ENCODE data around the gene RCN2. TPM values are rescaled to one million over a fixed set of nuclear protein-coding genes. Genes with fewer than 3 reads are reported as not detected.
A peak's percentile ranks its signal among the peaks of the same experiment; 100 is the strongest.

Gene RCN2
- total and polyA plus RNA-seq, 2 of the 13 experiments (the other 11 are each of a cell fraction or from before 2014, with no cell fraction given): 84.4 to 89.0 TPM

DNA sequence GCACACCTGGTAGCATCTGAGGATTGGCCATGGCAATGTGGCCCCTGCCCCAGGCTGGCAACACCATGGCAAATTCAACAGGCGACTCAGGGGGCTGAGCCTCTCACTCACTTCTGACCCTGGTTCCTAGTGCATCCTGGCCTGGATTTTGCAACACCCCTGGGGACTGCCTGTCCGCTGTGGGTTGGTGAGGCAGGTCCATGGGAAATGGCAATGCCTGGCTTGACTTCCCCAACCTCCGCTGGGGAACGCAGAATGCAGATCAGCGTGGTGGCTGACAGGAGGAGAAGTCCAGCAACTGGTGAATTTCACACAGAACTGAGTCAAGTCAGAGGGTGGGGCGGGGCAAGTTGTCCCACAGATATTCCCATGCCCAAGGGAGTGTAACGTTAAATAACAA is 59.5 kb downstream of the RCN2 start:
- H3K9me3 ChIP-seq (ENCODE audit: low read length): no peaks in the 10 kb centered on the region
- intact Hi-C loops (cut with micrococcal nuclease; ENCODE audit: unreplicated experiment): no loop called here
- no peak overlapping the region for H2AFZ ChIP-seq (ENCODE audit: low read length)
- in situ Hi-C loops (cut with HindIII; ENCODE audit: extremely low pct_ligation_motif_present, low pct_unique_long_range_greater_than_20kb): no loop called here
- H3K9ac ChIP-seq (ENCODE audit: insufficient read depth, low read depth, low read length): no peak overlapping the region
- FAIRE-seq (no peak), ATAC-seq (no peak), DNase-seq (ENCODE audit: low spot score) (no peak)
- H3K4me1 ChIP-seq (ENCODE audit: insufficient read depth, low read length): no peaks in the 10 kb centered on the region; the same call in 1 of the 2 replicates
- peaks cover 6 to 55% of the 10 kb centered on the region in 2 experiments; a peak in 4 of 5 replicates for H3K27me3 ChIP-seq (ENCODE audit: control insufficient read depth in 1 of 2, insufficient read depth in 2 of 2, low read length in 2 of 2)
- H3K36me3 ChIP-seq (replicated peaks in 1 of 2; ENCODE audit: control insufficient read depth in 1 of 2, insufficient read depth in 2 of 2, low read length in 2 of 2): no peaks in the 10 kb centered on the region
- H3K4me3 ChIP-seq (replicated peaks in 1 of 3; ENCODE audit: insufficient read depth in 1 of 3, low read depth in 2 of 3, low read length in 3 of 3): no peak overlapping the region
- TF ChIP-seq, protein P1, sequence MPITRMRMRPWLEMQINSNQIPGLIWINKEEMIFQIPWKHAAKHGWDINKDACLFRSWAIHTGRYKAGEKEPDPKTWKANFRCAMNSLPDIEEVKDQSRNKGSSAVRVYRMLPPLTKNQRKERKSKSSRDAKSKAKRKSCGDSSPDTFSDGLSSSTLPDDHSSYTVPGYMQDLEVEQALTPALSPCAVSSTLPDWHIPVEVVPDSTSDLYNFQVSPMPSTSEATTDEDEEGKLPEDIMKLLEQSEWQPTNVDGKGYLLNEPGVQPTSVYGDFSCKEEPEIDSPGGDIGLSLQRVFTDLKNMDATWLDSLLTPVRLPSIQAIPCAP (CRISPR knock-in tag; IDR thresholded peaks at IDR 0.05; ENCODE audit: low read depth): no peak
- no peak for TF ChIP-seq ZNF530 (CRISPR knock-in tag; IDR thresholded peaks at IDR 0.05; ENCODE audit: low read depth)
- no TSS peak for BruUV-seq (replicated peaks)
- 35% methylated on average over 7 of the region's 7 CpGs for WGBS (ENCODE audit: low lambda C conversion rate)
- H3K79me2 ChIP-seq (ENCODE audit: insufficient read depth, low read length): no peaks in the 10 kb centered on the region
- H4K20me1 ChIP-seq (ENCODE audit: insufficient read depth, low read length): no peaks in the 10 kb centered on the region
- POLR2A ChIA-PET: no interaction called here
- no peak overlapping the region for H3K4me2 ChIP-seq (ENCODE audit: low read depth, low read length)
- CTCF ChIA-PET (ENCODE audit: low intra/inter-chr PET ratio, low total read pairs): no interaction called here
- H3K27ac ChIP-seq (ENCODE audit: extremely low read length, insufficient read depth, low read length): no peak overlapping the region

DNA sequence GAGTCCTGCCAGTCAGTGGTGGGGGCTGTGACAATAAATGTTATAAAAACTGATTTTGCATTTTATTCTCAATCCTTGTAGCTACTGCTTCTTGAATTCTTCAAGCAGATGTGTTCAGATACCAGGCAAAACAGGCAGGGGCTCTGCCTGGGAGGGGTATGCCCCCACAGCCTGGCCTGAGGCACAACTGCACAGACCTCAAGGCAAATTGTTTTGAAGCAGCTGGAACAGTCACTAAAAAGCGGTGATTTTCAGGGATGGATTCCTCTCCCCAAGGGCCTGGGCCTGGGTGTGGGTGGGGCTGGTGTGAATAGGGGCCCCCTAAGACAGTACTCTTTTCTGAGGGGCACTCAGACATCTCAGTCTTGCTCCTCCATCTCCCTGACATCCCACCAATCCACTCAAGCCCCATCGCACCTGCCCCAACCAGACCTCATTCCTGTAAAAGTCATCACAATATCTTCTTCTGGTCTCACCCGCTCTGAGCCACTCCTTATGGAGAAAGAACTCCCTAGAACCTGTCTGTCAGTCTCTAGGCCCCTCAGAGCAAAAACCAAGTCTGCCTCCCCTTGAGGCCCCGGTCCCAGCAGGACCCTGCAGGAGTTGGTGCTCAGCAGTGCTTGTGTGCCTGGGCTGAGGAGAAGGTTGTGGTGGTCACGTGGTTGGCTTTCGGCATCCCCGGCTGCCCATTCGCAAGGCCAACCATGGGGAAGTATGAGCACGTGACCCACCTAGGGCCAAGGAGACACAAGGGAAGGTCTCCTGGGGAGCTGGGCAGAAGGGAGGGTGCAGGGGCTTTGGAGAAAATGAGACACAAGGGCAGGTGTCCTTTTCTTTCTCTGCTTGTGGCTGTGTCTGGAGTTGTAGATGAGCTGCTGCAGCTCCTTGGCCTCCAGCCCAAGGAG is 60.4 kb downstream of the RCN2 start:
- CTCF ChIA-PET (ENCODE audit: low intra/inter-chr PET ratio, low total read pairs): no interaction called here
- Histone ChIP-seq H3K4me2 (ENCODE audit: low read depth, low read length) (no peak overlapping the region), H3K4me1 (ENCODE audit: insufficient read depth, low read length) (no peaks in the 10 kb centered on the region; the same call in 1 of the 2 replicates), H3K36me3 (replicated peaks in 1 of 2; ENCODE audit: control insufficient read depth in 1 of 2, insufficient read depth in 2 of 2, low read length in 2 of 2) (no peaks in the 10 kb centered on the region), H3K9ac (ENCODE audit: insufficient read depth, low read depth, low read length) (no peak overlapping the region), H3K9me3 (ENCODE audit: low read length) (no peaks in the 10 kb centered on the region), H2AFZ (ENCODE audit: low read length) (no peak overlapping the region), H3K27me3 (ENCODE audit: control insufficient read depth in 1 of 2, insufficient read depth in 2 of 2, low read length in 2 of 2) (peaks cover 8 to 61% of the 10 kb centered on the region in 2 experiments; a peak in 4 of 5 replicates), H3K4me3 (replicated peaks in 1 of 3; ENCODE audit: insufficient read depth in 1 of 3, low read depth in 2 of 3, low read length in 3 of 3) (no peak overlapping the region), H3K79me2 (ENCODE audit: insufficient read depth, low read length) (no peaks in the 10 kb centered on the region), H3K27ac (ENCODE audit: extremely low read length, insufficient read depth, low read length) (no peak overlapping the region), H4K20me1 (ENCODE audit: insufficient read depth, low read length) (no peaks in the 10 kb centered on the region)
- WGBS (ENCODE audit: low lambda C conversion rate): 54% methylated on average over 3 of the region's 9 CpGs
- POLR2A ChIA-PET: no interaction called here
- FAIRE-seq (no peak), DNase-seq (ENCODE audit: low spot score) (no peak), ATAC-seq (no peak)
- no peak for TF ChIP-seq ZNF543 (CRISPR knock-in tag; IDR thresholded peaks at IDR 0.05)
- TF ChIP-seq RAD51 (IDR thresholded peaks at IDR 0.05; ENCODE audit: borderline replicate concordance): peak; percentile 53; the same call in 1 of the 2 replicates
- TF ChIP-seq, protein P2, sequence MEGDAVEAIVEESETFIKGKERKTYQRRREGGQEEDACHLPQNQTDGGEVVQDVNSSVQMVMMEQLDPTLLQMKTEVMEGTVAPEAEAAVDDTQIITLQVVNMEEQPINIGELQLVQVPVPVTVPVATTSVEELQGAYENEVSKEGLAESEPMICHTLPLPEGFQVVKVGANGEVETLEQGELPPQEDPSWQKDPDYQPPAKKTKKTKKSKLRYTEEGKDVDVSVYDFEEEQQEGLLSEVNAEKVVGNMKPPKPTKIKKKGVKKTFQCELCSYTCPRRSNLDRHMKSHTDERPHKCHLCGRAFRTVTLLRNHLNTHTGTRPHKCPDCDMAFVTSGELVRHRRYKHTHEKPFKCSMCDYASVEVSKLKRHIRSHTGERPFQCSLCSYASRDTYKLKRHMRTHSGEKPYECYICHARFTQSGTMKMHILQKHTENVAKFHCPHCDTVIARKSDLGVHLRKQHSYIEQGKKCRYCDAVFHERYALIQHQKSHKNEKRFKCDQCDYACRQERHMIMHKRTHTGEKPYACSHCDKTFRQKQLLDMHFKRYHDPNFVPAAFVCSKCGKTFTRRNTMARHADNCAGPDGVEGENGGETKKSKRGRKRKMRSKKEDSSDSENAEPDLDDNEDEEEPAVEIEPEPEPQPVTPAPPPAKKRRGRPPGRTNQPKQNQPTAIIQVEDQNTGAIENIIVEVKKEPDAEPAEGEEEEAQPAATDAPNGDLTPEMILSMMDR (CRISPR knock-in tag; IDR thresholded peaks at IDR 0.05): no peak
- TF ChIP-seq, protein P3, sequence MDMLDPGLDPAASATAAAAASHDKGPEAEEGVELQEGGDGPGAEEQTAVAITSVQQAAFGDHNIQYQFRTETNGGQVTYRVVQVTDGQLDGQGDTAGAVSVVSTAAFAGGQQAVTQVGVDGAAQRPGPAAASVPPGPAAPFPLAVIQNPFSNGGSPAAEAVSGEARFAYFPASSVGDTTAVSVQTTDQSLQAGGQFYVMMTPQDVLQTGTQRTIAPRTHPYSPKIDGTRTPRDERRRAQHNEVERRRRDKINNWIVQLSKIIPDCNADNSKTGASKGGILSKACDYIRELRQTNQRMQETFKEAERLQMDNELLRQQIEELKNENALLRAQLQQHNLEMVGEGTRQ (IDR thresholded peaks at IDR 0.05; ENCODE audit: low read depth, low read length): peak; percentile 52; the same call in 1 of the 2 replicates
- TF ChIP-seq, protein P3 (CRISPR knock-in tag; IDR thresholded peaks at IDR 0.05; ENCODE audit: borderline replicate concordance): no peak
- BruUV-seq (replicated peaks): no TSS peak
- intact Hi-C loops (cut with micrococcal nuclease; ENCODE audit: unreplicated experiment): no loop called here
- in situ Hi-C loops (cut with HindIII; ENCODE audit: extremely low pct_ligation_motif_present, low pct_unique_long_range_greater_than_20kb): no loop called here
